Gastroesophageal sphincter (tissue), 4 donors: ENCODE data around the gene AVPR2. TPM values are rescaled to one million over a fixed set of nuclear protein-coding genes. Genes with fewer than 3 reads are reported as not detected.

Experiments
- ATAC-seq: fragments of 150-250 bp; one replicate; pipeline ENCODE4 v1.9.1; 2016; ENCODE audit warnings: mild to moderate bottlenecking, moderate library complexity
- H3K27ac ChIP-seq, 4 donors: fragments of 200-600 bp; sonication (generic) in 3 of 4; 1 replicate in 3 of 4; 2 replicates in 1 of 4; pipeline ENCODE4 v1.5.1; 2016 to 2019
- H3K27me3 ChIP-seq: fragments of 200-600 bp; sonication (generic); one replicate; pipeline ENCODE4 v1.5.1; 2019
- H3K36me3 ChIP-seq, 2 donors: fragments of 200-600 bp; sonication (generic); one replicate each; pipeline ENCODE4 v1.5.1; 2019; ENCODE audit warnings: control low read depth in 1 of 2
- H3K4me1 ChIP-seq, 3 donors: fragments of 200-600 bp; sonication (generic); 1 replicate in 2 of 3; 2 replicates in 1 of 3; pipeline ENCODE4 v1.5.1; 2016 to 2019; ENCODE audit warnings: control low read depth in 2 of 3
- H3K4me3 ChIP-seq, 2 donors: fragments of 200-600 bp; sonication (generic); one replicate each; pipeline ENCODE4 v1.5.1; 2019; ENCODE audit warnings: mild to moderate bottlenecking in 1 of 2, moderate library complexity in 1 of 2
- H3K9me3 ChIP-seq, 3 donors: fragments of 200-600 bp; sonication (generic); one replicate each; pipeline ENCODE4 v1.5.1; 2017 to 2019; ENCODE audit warnings: control low read depth in 2 of 3
- CTCF ChIP-seq, 4 experiments: fragments of 200-600 bp in 2 of 4; fragments of 450-650 bp in 2 of 4; sonication (generic) in 1 of 4; IDR thresholded peaks; one replicate each; pipeline ENCODE4 v1.5.1; 2017 to 2019; ENCODE audit warnings: antibody characterized with exemption in 4 of 4, mild to moderate bottlenecking in 2 of 4, moderate library complexity in 2 of 4
- EP300 ChIP-seq: sonication (generic); formaldehyde crosslinking; IDR thresholded peaks from one replicate; pipeline ENCODE4 v1.6.1; 2017; ENCODE audit warnings: antibody characterized with exemption, mild to moderate bottlenecking
- POLR2A ChIP-seq, 2 donors: fragments of 450-650 bp; IDR thresholded peaks; one replicate each; pipeline ENCODE4 v1.6.1; 2017; ENCODE audit warnings: antibody characterized with exemption in 2 of 2, mild to moderate bottlenecking in 2 of 2, moderate library complexity in 1 of 2
- POLR2AphosphoS5 ChIP-seq: sonication (generic); formaldehyde crosslinking; IDR thresholded peaks from one replicate; pipeline ENCODE4 v1.6.1; 2017; ENCODE audit warnings: antibody characterized with exemption
- WGBS, 2 donors: methylation state at CpG; one replicate each; pipeline ENCODE4 v1.1.5; 2018; ENCODE audit warnings: low coverage in 1 of 2; 5-methylcytosine and 5-hydroxymethylcytosine counted together
- total RNA-seq, 4 donors: library from RNA; depleted of rRNA; stranded (reverse); fragments of >200 nt; gene quantifications; one replicate each; pipeline ENCODE4 v1.1.0, GENCODE V29; 2016

AVPR2 gene
- total RNA-seq, 4 donors from 2014 or later = 0.81 to 7.9 (median 3.8) TPM

- H3K27me3 ChIP-seq = peaks cover 97% of the 10 kb centered on the region
- no peaks in the 10 kb centered on the region for H3K9me3 ChIP-seq
- peak overlapping the region in 1 of 4 donors; percentile 42 for H3K27ac ChIP-seq
- no peak overlapping the region for H3K4me3 ChIP-seq
- TF ChIP-seq POLR2AphosphoS5 (no peak), EP300 (no peak), POLR2A (IDR thresholded peaks at IDR 0.05) (no peak), CTCF (IDR thresholded peaks at IDR 0.05) (no peak)
- peaks cover 0 to 16% (median 4%) of the 10 kb centered on the region in 3 donors for H3K4me1 ChIP-seq
- 100% methylated on average over 1 of the region's 8 CpGs; no CpG with 5 or more reads in 1 of the 2 donors for WGBS, 2 donors
- no peaks in the 10 kb centered on the region for H3K36me3 ChIP-seq
- ATAC-seq = peak; percentile 42
These were observed 22.4 kb upstream of the AVPR2 start for GRCh38 chrX:153882086-153882498.

- Histone ChIP-seq H3K27me3 (peaks cover 94% of the 10 kb centered on the region), H3K4me1 (peaks cover 0 to 16% (median 4%) of the 10 kb centered on the region in 3 donors), H3K36me3 (no peaks in the 10 kb centered on the region), H3K4me3 (no peak overlapping the region), H3K27ac (peak overlapping the region in 1 of 4 donors; percentile 45), H3K9me3 (no peaks in the 10 kb centered on the region)
- WGBS, 2 donors = no CpG with 5 or more reads among the region's 7 CpGs
- no peak for TF ChIP-seq CTCF (IDR thresholded peaks at IDR 0.05)
- no peak for TF ChIP-seq EP300
- TF ChIP-seq POLR2AphosphoS5 = no peak
- TF ChIP-seq POLR2A (IDR thresholded peaks at IDR 0.05) = no peak
- no peak for ATAC-seq
These were observed 21.9 kb upstream of the AVPR2 start for GRCh38 chrX:153882557-153882956.

GRCh38 chrX:153883163-153883843 lies 21.2 kb upstream of the AVPR2 start:
- ATAC-seq = no peak
- H3K27me3 ChIP-seq = peaks cover 87% of the 10 kb centered on the region
- no CpG with 5 or more reads among the region's 13 CpGs for WGBS, 2 donors

GRCh38 chrX:153884136-153884535 lies 20.3 kb upstream of the AVPR2 start:
- 46% methylated on average over 4 of the region's 13 CpGs; no CpG with 5 or more reads in 1 of the 2 donors for WGBS, 2 donors
- H3K4me3 ChIP-seq = peak overlapping the region in 1 of 2 donors; percentile 8
- no peaks in the 10 kb centered on the region for H3K36me3 ChIP-seq
- peak overlapping the region in 1 of 4 donors; percentile 61 for H3K27ac ChIP-seq
- peaks cover 0 to 16% (median 4%) of the 10 kb centered on the region in 3 donors for H3K4me1 ChIP-seq
- peaks cover 79% of the 10 kb centered on the region for H3K27me3 ChIP-seq
- ATAC-seq = no peak
- TF ChIP-seq POLR2A (IDR thresholded peaks at IDR 0.05) = no peak
- no peak for TF ChIP-seq EP300
- no peak for TF ChIP-seq POLR2AphosphoS5
- TF ChIP-seq CTCF (IDR thresholded peaks at IDR 0.05) = no peak
- no peaks in the 10 kb centered on the region for H3K9me3 ChIP-seq

More at GRCh38 chrX:153883163-153883843, 21.2 kb upstream of the AVPR2 start:
- H3K4me1 ChIP-seq = peaks cover 0 to 16% (median 4%) of the 10 kb centered on the region in 3 donors
- peak overlapping the region in 1 of 2 donors; percentile 8 for H3K4me3 ChIP-seq
- peak overlapping the region in 1 of 4 donors; percentile 61 for H3K27ac ChIP-seq
- no peaks in the 10 kb centered on the region for H3K9me3 ChIP-seq
- H3K36me3 ChIP-seq = no peaks in the 10 kb centered on the region
- TF ChIP-seq EP300 (no peak), POLR2A (IDR thresholded peaks at IDR 0.05) (no peak), POLR2AphosphoS5 (no peak), CTCF (IDR thresholded peaks at IDR 0.05) (no peak)

- H3K27ac ChIP-seq = peak overlapping the region in 1 of 4 donors; percentile 62
- no CpG with 5 or more reads among the region's 6 CpGs for WGBS, 2 donors
- no peaks in the 10 kb centered on the region for H3K36me3 ChIP-seq
- ATAC-seq = no peak
- TF ChIP-seq EP300 (no peak), CTCF (IDR thresholded peaks at IDR 0.05) (no peak), POLR2AphosphoS5 (no peak), POLR2A (IDR thresholded peaks at IDR 0.05) (no peak)
- peaks cover 74% of the 10 kb centered on the region for H3K27me3 ChIP-seq
- H3K4me1 ChIP-seq = peaks cover 0 to 16% (median 4%) of the 10 kb centered on the region in 3 donors
- H3K4me3 ChIP-seq = peak overlapping the region in 1 of 2 donors; percentile 42
- no peaks in the 10 kb centered on the region for H3K9me3 ChIP-seq
These were observed 19.9 kb upstream of the AVPR2 start for GRCh38 chrX:153884590-153884989.
